ENCODE measurements around the gene PTGER2.

DNA sequence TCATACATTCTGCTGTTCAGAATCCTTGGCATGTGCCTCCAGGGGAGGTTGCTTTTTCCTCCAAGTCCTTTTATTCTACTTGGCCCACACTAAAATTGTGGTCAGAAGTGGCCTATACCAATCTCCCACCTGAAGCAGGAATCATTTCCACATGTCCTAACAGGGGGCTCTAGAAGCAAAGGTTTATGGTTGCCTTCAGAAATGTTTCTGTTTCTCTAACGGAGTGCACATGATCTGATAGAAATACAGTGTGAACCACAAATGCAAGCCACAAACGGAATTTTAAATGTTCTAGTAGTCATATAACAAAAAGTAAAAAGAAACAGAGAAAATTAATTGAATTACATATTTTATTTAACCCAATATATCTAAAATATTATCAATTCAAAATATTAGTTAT is 4.0 kb downstream of the PTGER2 start:
- TF ChIP-seq, protein P1, sequence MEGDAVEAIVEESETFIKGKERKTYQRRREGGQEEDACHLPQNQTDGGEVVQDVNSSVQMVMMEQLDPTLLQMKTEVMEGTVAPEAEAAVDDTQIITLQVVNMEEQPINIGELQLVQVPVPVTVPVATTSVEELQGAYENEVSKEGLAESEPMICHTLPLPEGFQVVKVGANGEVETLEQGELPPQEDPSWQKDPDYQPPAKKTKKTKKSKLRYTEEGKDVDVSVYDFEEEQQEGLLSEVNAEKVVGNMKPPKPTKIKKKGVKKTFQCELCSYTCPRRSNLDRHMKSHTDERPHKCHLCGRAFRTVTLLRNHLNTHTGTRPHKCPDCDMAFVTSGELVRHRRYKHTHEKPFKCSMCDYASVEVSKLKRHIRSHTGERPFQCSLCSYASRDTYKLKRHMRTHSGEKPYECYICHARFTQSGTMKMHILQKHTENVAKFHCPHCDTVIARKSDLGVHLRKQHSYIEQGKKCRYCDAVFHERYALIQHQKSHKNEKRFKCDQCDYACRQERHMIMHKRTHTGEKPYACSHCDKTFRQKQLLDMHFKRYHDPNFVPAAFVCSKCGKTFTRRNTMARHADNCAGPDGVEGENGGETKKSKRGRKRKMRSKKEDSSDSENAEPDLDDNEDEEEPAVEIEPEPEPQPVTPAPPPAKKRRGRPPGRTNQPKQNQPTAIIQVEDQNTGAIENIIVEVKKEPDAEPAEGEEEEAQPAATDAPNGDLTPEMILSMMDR (IDR thresholded peaks at IDR 0.05) = no peak
- TF ChIP-seq, protein P2, sequence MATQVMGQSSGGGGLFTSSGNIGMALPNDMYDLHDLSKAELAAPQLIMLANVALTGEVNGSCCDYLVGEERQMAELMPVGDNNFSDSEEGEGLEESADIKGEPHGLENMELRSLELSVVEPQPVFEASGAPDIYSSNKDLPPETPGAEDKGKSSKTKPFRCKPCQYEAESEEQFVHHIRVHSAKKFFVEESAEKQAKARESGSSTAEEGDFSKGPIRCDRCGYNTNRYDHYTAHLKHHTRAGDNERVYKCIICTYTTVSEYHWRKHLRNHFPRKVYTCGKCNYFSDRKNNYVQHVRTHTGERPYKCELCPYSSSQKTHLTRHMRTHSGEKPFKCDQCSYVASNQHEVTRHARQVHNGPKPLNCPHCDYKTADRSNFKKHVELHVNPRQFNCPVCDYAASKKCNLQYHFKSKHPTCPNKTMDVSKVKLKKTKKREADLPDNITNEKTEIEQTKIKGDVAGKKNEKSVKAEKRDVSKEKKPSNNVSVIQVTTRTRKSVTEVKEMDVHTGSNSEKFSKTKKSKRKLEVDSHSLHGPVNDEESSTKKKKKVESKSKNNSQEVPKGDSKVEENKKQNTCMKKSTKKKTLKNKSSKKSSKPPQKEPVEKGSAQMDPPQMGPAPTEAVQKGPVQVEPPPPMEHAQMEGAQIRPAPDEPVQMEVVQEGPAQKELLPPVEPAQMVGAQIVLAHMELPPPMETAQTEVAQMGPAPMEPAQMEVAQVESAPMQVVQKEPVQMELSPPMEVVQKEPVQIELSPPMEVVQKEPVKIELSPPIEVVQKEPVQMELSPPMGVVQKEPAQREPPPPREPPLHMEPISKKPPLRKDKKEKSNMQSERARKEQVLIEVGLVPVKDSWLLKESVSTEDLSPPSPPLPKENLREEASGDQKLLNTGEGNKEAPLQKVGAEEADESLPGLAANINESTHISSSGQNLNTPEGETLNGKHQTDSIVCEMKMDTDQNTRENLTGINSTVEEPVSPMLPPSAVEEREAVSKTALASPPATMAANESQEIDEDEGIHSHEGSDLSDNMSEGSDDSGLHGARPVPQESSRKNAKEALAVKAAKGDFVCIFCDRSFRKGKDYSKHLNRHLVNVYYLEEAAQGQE (IDR thresholded peaks at IDR 0.05; ENCODE audit: insufficient read depth in 1 of 2, low read depth in 2 of 2, low read length in 1 of 2) = no peak
- no peak for TF ChIP-seq SIN3A (IDR thresholded peaks at IDR 0.05; ENCODE audit: borderline replicate concordance, insufficient read depth, low read depth, low read length)
- TF ChIP-seq POLR2AphosphoS5 (IDR thresholded peaks at IDR 0.05; ENCODE audit: low read depth, low read length) = no peak
- TF ChIP-seq TCF7L2 (IDR thresholded peaks at IDR 0.05; ENCODE audit: low read depth, low read length) = no peak
